GM19238 (cell line): ENCODE measurements around the gene IRF5.
"Not testable (repeated sequence)": the region's sequence is repeated elsewhere in the genome, so short reads cannot be mapped to it uniquely, and the experiment has no call there.

ENCODE experiments used
- DNase-seq: peaks from one replicate; pipeline ENCODE4 v3.0.0; 2011; ENCODE audit warnings: low spot score; ENCODE audit not compliant: insufficient read length

IRF5 gene

GRCh38 chr7:128938544-128939074 lies 882 bp downstream of the IRF5 start:
- DNase-seq: no peak

- DNase-seq: no peak
Measured at GRCh38 chr7:128939075-128939860, 1.5 kb downstream of the IRF5 start.

GRCh38 chr7:128939861-128940410 lies 2.2 kb downstream of the IRF5 start:
- DNase-seq: no peak

- DNase-seq: peak; percentile 91
Measured at GRCh38 chr7:128940494-128941322, 3.0 kb downstream of the IRF5 start.

GRCh38 chr7:128941323-128941890 lies 3.7 kb downstream of the IRF5 start:
- no peak for DNase-seq

GRCh38 chr7:128941946-128942526 lies 4.3 kb downstream of the IRF5 start:
- DNase-seq: no peak

GRCh38 chr7:128943251-128943650 lies 5.5 kb downstream of the IRF5 start:
- not testable (repeated sequence) for DNase-seq

GRCh38 chr7:128944487-128945236 lies 6.9 kb downstream of the IRF5 start:
- no peak for DNase-seq

- no peak for DNase-seq
Measured at GRCh38 chr7:128945668-128946366, 8.1 kb downstream of the IRF5 start.

- DNase-seq: no peak
Measured at GRCh38 chr7:128946936-128947830, 9.5 kb downstream of the IRF5 start.

- DNase-seq: no peak
Measured at GRCh38 chr7:128947854-128948253, 10.1 kb downstream of the IRF5 start.

- no peak for DNase-seq
Measured at GRCh38 chr7:128948312-128948973, 10.7 kb downstream of the IRF5 start.

- DNase-seq: no peak
Measured at GRCh38 chr7:128948976-128949760, 11.4 kb downstream of the IRF5 start.

GRCh38 chr7:128951296-128951695 lies 13.6 kb downstream of the IRF5 start:
- no peak for DNase-seq

- no peak for DNase-seq
Measured at GRCh38 chr7:128954150-128954549, 16.4 kb downstream of the IRF5 start.

- no peak for DNase-seq
Measured at GRCh38 chr7:128954830-128955802, 17.4 kb downstream of the IRF5 start.
